Measurements from ENCODE around the gene CAMK2D.

DNA sequence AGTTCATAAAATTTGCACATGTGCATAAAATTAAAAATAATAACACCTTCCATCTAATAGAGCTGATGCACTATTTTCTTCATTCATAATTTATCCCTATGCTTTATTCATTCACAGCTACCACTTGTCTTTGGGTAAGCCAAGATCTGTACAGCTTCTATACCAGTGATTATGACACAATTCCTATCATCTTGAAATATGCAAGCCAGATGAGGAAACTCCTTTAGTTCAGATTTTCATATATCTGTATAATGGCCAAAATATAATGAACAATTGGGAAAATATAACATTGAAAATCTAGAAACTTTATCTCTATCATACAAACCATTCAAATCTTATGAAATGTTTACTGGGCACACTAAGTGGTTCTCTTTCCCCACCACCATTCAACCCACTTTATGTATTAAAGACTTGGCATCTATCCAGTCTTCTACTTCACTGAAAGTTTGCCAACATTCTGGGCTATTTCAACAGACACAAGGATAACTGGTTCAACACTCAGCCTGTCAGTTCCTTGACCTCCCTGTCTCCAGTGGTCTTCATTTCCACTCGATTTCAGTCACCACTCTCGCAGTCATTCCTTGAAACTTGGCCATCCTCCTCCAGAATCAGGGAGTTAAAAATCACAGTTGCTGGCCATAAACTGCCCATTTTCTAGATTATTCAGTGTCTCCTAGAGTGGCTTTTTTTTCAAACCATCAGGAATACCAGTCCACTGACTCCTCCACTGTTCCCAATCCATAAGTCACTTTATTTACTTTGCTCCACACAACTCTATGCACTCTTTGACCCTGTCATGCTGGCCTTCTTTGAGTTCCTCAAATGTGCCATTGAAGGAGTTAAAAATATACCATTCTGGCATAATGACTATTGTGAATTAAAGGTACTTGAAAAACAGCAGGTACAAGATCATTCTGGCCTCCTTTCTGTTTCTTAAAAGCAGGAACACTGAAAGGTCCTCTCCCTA is 85.5 kb downstream of the CAMK2D start:
- TF ChIP-seq, protein P1, sequence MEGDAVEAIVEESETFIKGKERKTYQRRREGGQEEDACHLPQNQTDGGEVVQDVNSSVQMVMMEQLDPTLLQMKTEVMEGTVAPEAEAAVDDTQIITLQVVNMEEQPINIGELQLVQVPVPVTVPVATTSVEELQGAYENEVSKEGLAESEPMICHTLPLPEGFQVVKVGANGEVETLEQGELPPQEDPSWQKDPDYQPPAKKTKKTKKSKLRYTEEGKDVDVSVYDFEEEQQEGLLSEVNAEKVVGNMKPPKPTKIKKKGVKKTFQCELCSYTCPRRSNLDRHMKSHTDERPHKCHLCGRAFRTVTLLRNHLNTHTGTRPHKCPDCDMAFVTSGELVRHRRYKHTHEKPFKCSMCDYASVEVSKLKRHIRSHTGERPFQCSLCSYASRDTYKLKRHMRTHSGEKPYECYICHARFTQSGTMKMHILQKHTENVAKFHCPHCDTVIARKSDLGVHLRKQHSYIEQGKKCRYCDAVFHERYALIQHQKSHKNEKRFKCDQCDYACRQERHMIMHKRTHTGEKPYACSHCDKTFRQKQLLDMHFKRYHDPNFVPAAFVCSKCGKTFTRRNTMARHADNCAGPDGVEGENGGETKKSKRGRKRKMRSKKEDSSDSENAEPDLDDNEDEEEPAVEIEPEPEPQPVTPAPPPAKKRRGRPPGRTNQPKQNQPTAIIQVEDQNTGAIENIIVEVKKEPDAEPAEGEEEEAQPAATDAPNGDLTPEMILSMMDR (IDR thresholded peaks at IDR 0.05; ENCODE audit: poor library complexity) = no peak
- no peak for TF ChIP-seq EZH2phosphoT487 (IDR thresholded peaks at IDR 0.05; ENCODE audit: low read depth, severe bottlenecking, unreplicated experiment)

Data from hepatocyte (in vitro differentiated cells).